Loucy (cell line): Measurements from ENCODE around the gene POC1A.

Experiments used
- H2AFZ ChIP-seq: fragments of 200-600 bp; sonication (generic); 2 replicates; pipeline ENCODE4 v1.6.0; 2016; ENCODE audit warnings: antibody characterized with exemption, mild to moderate bottlenecking, low read length, moderate library complexity
- H3F3A ChIP-seq: fragments of 200-600 bp; 2 replicates; pipeline ENCODE4 v1.6.0; 2016; ENCODE audit warnings: antibody characterized with exemption, low read depth, mild to moderate bottlenecking
- H3K27me3 ChIP-seq: fragments of 200-600 bp; sonication (generic); 2 replicates; pipeline ENCODE4 v1.6.1; 2014; ENCODE audit warnings: low read length, mild to moderate bottlenecking; ENCODE audit not compliant: insufficient read depth, poor library complexity, severe bottlenecking
- H3K36me3 ChIP-seq: fragments of 200-600 bp; sonication (generic); 2 replicates; pipeline ENCODE4 v1.6.1; 2016; ENCODE audit warnings: low read length; ENCODE audit not compliant: insufficient read depth
- H3K4me1 ChIP-seq: fragments of 200-600 bp; sonication (generic); 2 replicates; pipeline ENCODE4 v1.5.1; 2014; ENCODE audit warnings: low read length, mild to moderate bottlenecking; ENCODE audit not compliant: insufficient read depth, poor library complexity, severe bottlenecking
- H3K4me2 ChIP-seq: fragments of 200-600 bp; sonication (generic); 2 replicates; pipeline ENCODE4 v1.6.0; 2014; ENCODE audit warnings: antibody characterized with exemption, low read length, low read depth, mild to moderate bottlenecking; ENCODE audit not compliant: poor library complexity, severe bottlenecking
- H3K4me3 ChIP-seq: fragments of 200-600 bp; sonication (generic); 2 replicates; pipeline ENCODE4 v1.5.1; 2014; ENCODE audit warnings: low read length, mild to moderate bottlenecking, mixed read lengths; ENCODE audit not compliant: poor library complexity, severe bottlenecking
- H3K79me2 ChIP-seq: fragments of 200-600 bp; sonication (generic); 2 replicates; pipeline ENCODE4 v1.6.1; 2014; ENCODE audit warnings: low read length; ENCODE audit not compliant: insufficient read depth
- H3K9ac ChIP-seq: fragments of 200-600 bp; sonication (generic); 2 replicates; pipeline ENCODE4 v1.6.0; 2014; ENCODE audit warnings: mild to moderate bottlenecking, low read depth, low read length, moderate library complexity; ENCODE audit not compliant: poor library complexity, severe bottlenecking
- H3K9me2 ChIP-seq: fragments of 200-600 bp; sonication (generic); replicated peaks from 2 replicates; pipeline ENCODE4 v1.6.1; 2016; ENCODE audit warnings: low read depth, low read length, mixed read lengths
- H3K9me3 ChIP-seq: fragments of 200-600 bp; sonication (generic); 2 replicates; pipeline ENCODE4 v1.6.1; 2014; ENCODE audit warnings: mild to moderate bottlenecking, antibody characterized with exemption, low read length, low read depth; ENCODE audit not compliant: insufficient read depth
- H4K20me1 ChIP-seq: fragments of 200-600 bp; sonication (generic); 2 replicates; pipeline ENCODE4 v1.6.0; 2014; ENCODE audit warnings: antibody characterized with exemption, low read length, mild to moderate bottlenecking; ENCODE audit not compliant: insufficient read depth, poor library complexity, severe bottlenecking
- CTCF ChIP-seq: fragments of 200-600 bp; sonication (generic); conservative IDR thresholded peaks from 2 replicates; pipeline ENCODE4 v1.5.1; 2014; ENCODE audit warnings: mild to moderate bottlenecking, antibody characterized with exemption, low read length
- EZH2phosphoT487 ChIP-seq: fragments of 200-600 bp; IDR thresholded peaks from 2 replicates; pipeline ENCODE4 v1.6.1; 2018; ENCODE audit warnings: antibody characterized with exemption, mild to moderate bottlenecking, moderate library complexity, borderline replicate concordance

The POC1A gene

DNA sequence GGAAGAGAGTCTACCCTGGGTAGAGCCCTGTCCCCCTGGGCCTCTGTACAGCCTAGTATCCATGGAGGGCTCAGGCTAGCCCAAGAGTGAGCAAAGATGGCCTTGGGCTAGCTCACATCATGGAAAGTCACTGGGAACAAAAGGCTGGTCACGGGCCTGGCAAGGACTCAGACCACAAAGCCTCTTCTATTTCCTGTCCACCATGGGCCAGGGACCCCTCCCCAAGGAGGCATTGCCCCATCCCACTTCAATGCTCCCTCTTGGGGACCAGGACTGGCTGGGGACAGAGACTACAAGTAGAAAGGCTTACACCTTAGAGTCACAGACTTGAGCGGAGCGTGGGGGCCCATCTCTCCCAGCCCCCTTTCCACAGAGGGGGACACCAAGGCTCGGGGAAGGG is 114.8 kb downstream of the POC1A start:
- Histone ChIP-seq H3K79me2 (no peaks in the 10 kb centered on the region), H3K9ac (no peak overlapping the region), H3K9me2 (no peaks in the 10 kb centered on the region), H3K9me3 (no peaks in the 10 kb centered on the region), H3K27me3 (no peaks in the 10 kb centered on the region), H2AFZ (no peak overlapping the region), H3K36me3 (no peaks in the 10 kb centered on the region), H3K4me1 (peaks cover 3% of the 10 kb centered on the region), H4K20me1 (no peaks in the 10 kb centered on the region), H3K4me2 (no peak overlapping the region), H3K4me3 (no peak overlapping the region), H3F3A (no peaks in the 10 kb centered on the region)
- no peak for TF ChIP-seq CTCF
- no peak for TF ChIP-seq EZH2phosphoT487

- H3K36me3 ChIP-seq, result no peaks in the 10 kb centered on the region
- no peak overlapping the region for H3K4me2 ChIP-seq
- H3K27me3 ChIP-seq, result no peaks in the 10 kb centered on the region
- H3K79me2 ChIP-seq, result no peaks in the 10 kb centered on the region
- H3K9me3 ChIP-seq, result no peaks in the 10 kb centered on the region
- H4K20me1 ChIP-seq, result no peaks in the 10 kb centered on the region
- no peak overlapping the region for H3K9ac ChIP-seq
- no peaks in the 10 kb centered on the region for H3F3A ChIP-seq
- TF ChIP-seq CTCF (no peak), EZH2phosphoT487 (no peak)
- H3K4me1 ChIP-seq, result peaks cover 3% of the 10 kb centered on the region
- H2AFZ ChIP-seq, result no peak overlapping the region
- no peak overlapping the region for H3K4me3 ChIP-seq
- H3K9me2 ChIP-seq, result no peaks in the 10 kb centered on the region
Observed at GRCh38 chr3:52038227-52038626, 116.0 kb downstream of the POC1A start.

GRCh38 chr3:52037291-52037690 is 116.9 kb downstream of the POC1A start:
- Histone ChIP-seq H4K20me1 (no peaks in the 10 kb centered on the region), H2AFZ (no peak overlapping the region), H3K9me2 (no peaks in the 10 kb centered on the region), H3F3A (no peaks in the 10 kb centered on the region), H3K9me3 (no peaks in the 10 kb centered on the region), H3K79me2 (no peaks in the 10 kb centered on the region), H3K4me2 (no peak overlapping the region), H3K9ac (no peak overlapping the region), H3K4me1 (peaks cover 3% of the 10 kb centered on the region), H3K36me3 (no peaks in the 10 kb centered on the region), H3K4me3 (no peak overlapping the region), H3K27me3 (no peaks in the 10 kb centered on the region)
- TF ChIP-seq CTCF (no peak), EZH2phosphoT487 (no peak)
